SK-N-DZ (cell line): ENCODE results near the gene NTM.
"Not testable (repeated sequence)": the region's sequence is repeated elsewhere in the genome, so short reads cannot be mapped to it uniquely, and the experiment has no call there.

Experiments used
- DNase-seq: peaks from one replicate; pipeline ENCODE4 v3.0.0-alpha.2; 2015; ENCODE audit warnings: low spot score
- small RNA-seq, 2 experiments: library from RNA; depleted of rRNA; stranded (forward); fragments of <200 nt; gene quantifications; one replicate each; pipeline ENCODE3, GENCODE V24; 2014

The NTM gene

GRCh38 chr11:132347156-132348090 is 977.0 kb downstream of the NTM start:
- DNase-seq, result no peak

DNA sequence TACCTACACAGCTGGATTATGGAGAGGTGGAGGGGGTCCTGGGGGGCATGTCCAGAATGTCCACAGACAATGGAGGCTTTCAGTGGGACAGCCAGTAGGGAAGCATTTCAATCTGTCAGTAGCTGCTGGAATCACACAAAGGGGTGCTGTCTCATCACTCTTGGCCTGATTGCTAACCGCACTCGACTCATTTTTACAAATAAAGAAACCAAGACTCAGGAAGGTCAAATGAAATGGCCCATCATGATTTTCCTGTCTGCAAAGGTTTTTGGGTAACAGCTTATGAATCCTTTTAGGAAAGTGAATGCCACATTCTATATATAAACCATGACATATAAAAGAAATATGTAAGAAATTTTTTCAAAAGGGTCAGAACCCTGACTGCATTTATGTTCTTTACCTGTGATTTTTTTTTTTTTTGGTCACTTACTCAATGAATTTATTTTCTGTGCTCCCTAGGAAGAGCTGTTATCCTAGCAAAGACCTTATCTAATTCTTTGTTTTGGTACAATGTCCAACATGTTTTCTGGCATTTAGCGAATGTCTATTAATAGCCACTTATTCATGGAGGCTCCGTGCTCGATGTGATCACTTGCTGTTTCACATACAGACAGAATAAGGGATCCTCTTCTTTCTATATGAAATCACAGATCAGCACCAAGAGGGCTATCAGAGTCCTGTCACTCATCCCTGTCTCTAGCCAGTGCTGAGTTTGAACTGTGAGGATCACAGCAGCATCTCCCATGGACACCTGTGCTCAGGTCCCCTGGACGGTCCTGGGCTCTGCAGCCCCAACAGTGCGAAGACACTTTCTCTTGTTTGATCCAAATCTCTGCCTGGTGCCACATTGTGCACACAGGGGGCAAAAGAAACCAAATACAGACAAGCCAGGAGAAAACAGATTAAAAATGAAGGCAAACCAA is 979.7 kb downstream of the NTM start:
- no peak for DNase-seq

DNA sequence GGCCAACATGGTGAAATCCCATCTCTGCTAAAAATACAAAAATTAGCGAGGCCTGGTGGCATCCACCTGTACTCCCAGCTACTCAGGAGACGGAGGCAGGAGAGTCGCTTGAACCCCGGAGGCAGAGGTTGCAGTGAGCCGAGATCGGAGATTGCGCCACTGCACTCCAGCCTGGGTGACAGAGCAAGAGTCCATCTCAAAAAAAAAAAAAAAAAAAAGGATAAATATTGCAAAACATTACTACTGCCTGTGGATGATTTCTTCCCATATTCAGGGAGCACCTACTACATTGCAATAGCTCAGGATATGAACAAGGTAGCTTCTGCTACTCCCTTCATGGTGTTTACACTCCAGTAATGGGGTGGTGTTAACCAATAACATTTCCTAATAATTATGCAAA is 980.6 kb downstream of the NTM start:
- no peak for DNase-seq

- no peak for DNase-seq
Observed at GRCh38 chr11:132352497-132352896, 982.1 kb downstream of the NTM start.

DNA sequence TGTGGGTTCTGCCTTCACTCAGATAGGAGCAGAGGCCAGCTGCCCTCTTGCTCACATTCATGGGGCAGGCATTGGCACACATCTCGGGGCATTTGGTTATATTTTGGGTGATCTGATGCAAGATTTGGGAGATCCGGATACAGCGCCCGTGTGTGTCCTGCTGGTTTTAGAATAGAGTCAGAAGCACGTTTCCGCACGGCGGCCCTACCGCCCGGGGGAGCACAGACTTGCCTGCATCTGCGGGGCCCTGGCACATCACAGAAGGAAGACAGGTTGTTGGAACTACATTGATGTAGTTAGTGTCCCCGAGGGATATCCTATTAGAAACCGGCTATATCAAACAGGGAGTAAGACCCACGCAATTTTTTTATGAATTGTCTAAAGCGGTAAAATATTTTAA is 982.8 kb downstream of the NTM start:
- DNase-seq, result no peak

DNA sequence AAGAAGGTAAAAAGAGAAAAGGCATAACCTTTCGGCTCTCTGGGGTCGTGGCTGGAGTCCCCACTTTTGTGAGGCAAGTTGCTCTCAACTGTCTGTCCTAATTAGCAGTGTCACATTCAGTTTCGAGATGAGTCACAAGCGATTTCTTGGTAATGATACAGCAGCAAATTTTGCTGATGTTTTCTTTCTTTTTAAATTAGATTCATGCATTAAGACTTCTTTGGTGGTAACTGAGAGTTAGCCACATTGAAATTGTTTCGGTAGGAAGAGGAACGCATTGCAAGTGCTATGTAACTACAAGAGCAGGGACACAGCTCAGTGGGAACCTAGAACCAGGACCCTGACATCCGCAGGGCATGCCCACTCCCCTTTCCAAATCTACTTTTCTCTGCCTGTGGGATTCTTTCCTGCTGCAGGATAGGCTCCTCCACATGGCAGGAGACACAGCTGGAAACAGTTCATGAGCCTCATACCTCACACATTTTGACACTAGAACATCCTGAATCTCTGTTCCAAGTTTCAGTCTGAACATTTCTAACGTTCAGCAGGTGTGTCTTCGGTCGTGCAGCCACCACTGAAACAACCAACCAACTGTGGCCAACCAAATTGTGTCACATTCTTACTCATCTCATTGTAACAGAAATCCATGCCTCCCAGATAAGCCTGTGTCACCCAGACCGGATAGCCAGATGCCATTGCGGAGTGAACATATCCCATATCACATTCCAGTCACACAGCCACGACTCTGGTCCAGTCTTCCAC is 987.6 kb downstream of the NTM start:
- DNase-seq, result no peak

- no peak for DNase-seq
Observed at GRCh38 chr11:132358573-132358953, 988.1 kb downstream of the NTM start.

DNA sequence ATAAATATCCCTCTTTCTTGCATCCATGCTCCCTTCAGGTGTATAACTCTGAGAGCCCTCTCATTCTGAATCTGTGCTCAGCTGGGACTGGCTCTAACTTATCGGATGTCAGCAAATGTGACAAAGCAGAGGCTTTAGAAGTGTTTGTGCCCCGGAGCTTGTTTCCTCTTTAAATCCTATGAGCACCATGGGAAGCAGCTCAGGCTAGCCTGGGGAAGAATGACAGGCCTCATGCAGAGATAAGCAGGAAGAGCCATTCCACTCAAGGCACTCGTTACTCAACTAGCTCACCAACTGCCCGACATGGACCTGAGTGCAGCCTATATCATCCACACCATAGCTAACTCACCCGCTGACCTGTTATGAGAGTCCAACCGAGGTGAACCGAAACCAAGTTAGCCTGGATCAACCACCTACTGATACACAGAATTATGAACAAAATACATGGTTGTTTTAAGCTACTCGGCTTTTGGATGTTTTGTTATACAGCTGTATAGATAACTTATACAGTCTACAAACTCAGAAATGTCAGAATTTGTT is 990.7 kb downstream of the NTM start:
- no peak for DNase-seq

GRCh38 chr11:132365650-132366049 is 995.2 kb downstream of the NTM start:
- DNase-seq, result no peak

- DNase-seq, result no peak
Observed at GRCh38 chr11:132367293-132367692, 996.9 kb downstream of the NTM start.

GRCh38 chr11:132370114-132370513 is 999.7 kb downstream of the NTM start:
- not testable (repeated sequence) for DNase-seq

- DNase-seq, result no peak
Observed at GRCh38 chr11:132373405-132374143, 1003.2 kb downstream of the NTM start.

DNA sequence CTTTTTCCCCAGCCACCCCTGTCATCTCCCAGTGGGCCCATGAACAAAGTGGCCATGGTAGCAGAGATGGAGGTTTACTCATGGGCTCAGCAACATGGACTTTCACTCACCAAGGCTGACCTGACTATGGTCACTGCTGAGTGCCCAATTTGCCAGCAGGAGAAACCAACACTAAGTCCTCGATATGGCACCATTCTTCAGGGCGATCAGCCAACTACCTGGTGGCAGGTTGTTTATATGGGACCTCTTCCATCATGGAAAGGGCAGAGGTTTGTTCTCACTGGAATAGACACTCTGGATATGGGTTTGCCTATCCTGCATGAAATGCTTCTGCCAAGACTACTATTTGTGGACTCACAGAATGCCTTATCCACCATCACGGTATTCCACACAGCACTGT is 1009.1 kb downstream of the NTM start:
- DNase-seq, result no peak

Small RNA genes lying within 50 kb of the gene (small RNA-seq; reads per million reads assigned to genes)
- 0 reads per million in 2 experiments for gene RNU6ATAC12P
